Posterior cingulate gyrus (tissue), 11 donors: ENCODE measurements around the gene KRT81.
"Not testable (repeated sequence)": the region's sequence is repeated elsewhere in the genome, so short reads cannot be mapped to it uniquely, and the experiment has no call there.

Experiments used
- DNase-seq, 10 donors: peaks; one replicate each; pipeline versions ENCODE4 v3.0.0 to v3.0.0-alpha.2; 2020 to 2021; ENCODE audit warnings: mixed read lengths in 3 of 10
- intact Hi-C: fragments of 100-400 bp; cut with DNase I; formaldehyde crosslinking; loops from one replicate; pipeline ENCODE4 v1.15.1; 2023

Gene KRT81

DNA sequence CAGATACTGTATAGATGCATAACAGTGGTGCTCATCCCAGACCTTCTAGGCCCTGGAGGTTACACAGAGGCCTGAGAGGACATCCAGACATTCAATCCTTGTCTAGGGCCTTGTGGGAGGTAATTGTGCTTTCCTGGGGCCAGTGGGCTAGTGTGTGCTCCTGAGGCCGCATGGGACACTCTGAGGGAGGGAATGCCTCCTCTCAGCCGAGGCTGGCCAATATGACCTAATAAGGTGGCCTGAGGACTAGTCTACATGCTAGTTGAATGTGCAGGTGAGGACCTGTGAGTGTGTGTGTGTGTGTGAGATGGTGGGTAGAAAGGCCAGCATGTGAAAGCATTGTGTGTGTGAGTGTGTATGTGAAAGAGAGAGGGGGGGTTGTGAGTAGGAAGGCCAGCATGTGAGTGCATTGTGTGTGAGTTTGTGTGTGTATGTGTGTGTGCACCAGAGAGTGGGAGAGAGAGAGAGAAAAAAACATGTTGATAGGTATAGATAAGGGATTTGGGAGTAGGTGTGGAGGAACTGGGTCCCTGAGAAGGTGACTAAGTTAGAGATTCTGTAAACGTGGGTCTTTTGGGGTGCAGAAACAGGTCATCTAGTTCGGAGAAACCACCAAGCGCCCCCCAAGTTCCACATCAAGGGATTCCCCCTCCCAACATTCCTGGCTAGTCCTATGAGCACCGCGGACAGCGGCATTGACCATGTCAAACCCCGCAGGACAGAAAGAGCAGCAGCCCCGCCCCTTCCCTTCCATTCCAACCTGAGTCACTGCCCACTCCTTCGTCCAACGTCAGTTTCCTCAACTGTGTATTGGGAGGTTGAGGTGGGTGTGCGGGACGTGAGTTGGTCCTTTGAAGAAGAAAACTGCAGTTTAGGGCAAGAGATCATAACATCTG is 9.7 kb upstream of the KRT81 start:
- peak in 2 of 10 donors; percentile 42 to 66 for DNase-seq
- intact Hi-C loops, result no loop called here

DNA sequence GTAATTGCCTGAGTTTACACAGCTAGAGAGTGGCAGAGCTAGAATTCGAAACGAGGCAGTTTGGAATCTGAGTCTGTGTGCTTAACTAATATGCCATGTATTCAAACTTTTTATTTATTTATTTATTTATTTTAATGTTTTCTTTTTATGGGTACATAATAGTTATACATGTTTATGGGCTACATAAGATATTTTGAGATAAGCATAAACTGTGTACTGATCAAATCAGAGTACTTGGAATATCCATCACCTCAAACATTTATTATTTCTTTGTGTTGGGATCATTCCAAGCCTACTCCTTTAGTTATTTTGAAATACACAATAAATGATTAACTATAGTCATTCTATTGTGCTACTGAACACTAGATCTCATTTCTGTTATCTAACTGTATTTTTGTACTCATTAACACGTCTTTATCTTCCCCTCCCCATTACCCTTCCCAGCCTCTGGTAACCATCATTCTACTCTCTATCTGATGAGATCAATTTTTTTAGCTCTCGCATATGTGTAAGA is 7.4 kb upstream of the KRT81 start:
- DNase-seq, result no peak
- intact Hi-C loops, result no loop called here

DNA sequence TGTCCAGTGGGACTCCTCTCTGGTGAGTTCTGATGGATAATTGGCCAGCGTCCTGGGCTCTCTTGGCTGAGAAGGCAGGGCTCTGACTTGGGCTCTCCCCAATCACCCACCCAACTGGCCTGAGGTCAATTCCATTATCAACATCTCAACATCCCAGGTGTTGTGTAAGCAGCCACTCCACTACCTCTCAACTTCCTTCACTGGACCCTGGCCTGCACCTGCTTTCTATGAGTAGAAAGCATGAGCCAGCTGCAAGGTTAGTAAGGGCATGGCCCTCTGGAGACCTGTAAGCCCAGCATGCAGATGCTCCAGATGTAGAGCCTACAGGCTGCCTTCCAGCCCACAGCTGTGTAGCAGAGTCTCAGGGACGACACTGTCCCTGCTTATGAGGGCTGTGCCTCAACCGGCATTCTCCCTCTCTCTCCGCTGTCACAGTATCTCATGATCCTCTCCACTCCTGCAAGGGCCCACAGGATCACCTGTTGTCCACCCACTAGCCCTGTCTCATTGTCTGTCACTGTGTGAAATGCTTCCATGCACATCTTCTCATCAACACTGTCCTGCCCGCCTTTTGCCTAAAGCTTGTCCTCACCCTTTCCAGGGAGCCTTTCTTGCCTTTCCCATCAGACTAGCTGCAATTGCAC is 5.4 kb upstream of the KRT81 start:
- intact Hi-C loops, result no loop called here
- DNase-seq, result peak in 1 of 10 donors; percentile 51

DNA sequence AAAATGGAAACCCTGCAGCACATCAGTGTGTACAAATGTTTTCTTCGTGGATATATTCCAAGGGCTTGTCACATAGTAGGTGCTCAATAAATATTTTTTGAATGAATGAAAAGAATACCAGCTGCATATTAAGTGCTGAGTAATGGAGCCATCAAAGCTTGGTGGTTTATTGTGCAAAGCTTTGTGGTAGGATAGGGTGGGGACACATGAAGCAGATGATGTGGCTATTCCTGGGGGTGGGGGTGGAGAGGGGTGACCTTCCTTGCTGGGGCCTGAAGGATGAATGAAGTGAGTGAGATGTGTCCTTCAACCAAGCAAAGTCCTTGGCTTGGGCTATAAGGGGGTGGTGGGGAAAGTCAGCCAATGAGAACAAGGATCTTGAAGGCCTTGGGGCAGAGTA is 4.3 kb upstream of the KRT81 start:
- intact Hi-C loops, result no loop called here
- DNase-seq, result peak in 1 of 10 donors; percentile 3

GRCh38 chr12:52294803-52295202 is 3.5 kb upstream of the KRT81 start:
- no peak for DNase-seq

GRCh38 chr12:52293926-52294325 is 2.6 kb upstream of the KRT81 start:
- intact Hi-C loops, result no loop called here
- DNase-seq, result peak in 1 of 10 donors; percentile 20

More at GRCh38 chr12:52294803-52295202, 3.5 kb upstream of the KRT81 start:
- intact Hi-C loops, result no loop called here

GRCh38 chr12:52290483-52291134 is 725 bp downstream of the KRT81 start:
- DNase-seq, intact Hi-C loops: not testable (repeated sequence)

- DNase-seq, result peak in 1 of 10 donors; percentile 63
- intact Hi-C loops, result not testable (repeated sequence)
These were observed 3.2 kb downstream of the KRT81 start for GRCh38 chr12:52287816-52288805.

DNA sequence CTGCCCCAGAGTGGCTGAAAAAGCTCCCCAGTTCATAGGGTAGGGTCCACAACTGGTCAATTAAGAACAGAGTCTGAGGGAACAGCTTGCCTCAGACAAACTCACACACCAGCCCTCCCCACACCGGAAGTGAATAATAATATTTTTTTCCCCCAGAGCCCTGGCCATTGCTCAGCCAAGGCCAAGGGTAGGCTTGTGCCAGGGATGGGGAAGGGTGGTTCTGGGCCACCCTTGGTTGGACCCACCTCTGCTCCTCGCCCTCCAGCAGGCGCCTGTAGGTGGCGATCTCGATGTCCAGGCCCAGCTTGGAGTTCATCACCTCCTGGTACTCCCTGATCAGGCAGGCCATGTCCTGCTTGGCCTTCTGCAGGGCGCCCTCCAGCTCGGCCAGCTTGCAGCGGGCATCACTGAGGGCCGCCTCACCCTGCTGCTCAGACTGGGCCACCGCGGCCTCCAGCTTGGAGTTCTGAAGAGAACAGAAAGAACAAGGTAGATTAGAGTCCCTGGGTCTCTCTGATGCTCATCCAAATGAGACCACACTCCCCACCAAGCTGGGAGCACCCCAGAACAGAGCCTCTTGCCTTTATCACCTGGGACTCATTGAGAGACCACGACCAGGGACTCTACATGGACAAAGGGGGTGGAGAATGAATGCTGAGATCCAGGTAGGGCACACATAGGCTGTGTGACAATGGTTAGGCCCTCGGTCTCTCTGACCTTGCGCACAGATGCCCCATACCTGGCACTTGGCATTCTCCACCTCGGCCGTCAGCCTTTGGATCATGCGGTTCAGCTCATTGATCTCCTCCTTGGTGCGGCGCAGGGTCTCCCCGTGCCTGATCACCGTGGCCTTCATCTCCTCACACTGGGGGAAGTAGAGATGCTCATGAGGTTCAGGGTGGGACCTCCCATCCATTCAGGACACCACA is 4.2 kb downstream of the KRT81 start:
- intact Hi-C loops, result not testable (repeated sequence)
- peak in 1 of 10 donors; percentile 22 for DNase-seq

DNA sequence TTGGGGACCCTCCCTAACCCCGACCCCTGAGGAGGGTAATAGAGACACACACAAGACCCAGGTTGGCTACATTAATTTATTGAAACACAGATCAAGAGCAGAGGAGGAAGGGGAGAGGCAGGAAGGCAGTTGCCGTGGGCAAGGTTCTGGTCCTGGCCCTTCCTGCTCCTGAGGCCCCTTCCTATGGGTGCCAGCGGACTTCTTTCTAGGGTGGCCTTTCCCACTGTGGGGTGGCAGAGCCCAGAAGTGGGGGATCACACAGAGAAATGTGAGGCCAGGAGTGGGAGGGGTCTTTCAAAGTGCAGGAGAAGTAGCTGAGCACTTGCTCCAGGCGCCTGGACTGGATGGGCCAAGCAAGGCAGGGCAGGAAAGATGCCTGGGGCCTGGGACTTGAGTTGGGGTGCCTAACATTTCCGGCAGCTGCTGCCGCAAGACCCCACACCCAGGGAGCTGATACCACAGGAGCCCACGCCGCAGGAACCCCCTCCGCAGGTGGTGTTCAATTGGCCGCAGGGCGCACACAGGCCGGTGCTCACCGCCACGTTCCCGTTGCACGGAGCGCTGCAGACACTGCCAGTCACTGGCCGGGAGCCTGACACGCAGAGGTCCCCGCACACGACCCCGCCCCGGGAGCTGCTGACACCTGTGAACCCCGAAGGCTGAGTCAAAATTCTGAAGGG is 5.3 kb downstream of the KRT81 start:
- peak in 1 of 10 donors; percentile 57 for DNase-seq
- intact Hi-C loops, result no loop called here

DNA sequence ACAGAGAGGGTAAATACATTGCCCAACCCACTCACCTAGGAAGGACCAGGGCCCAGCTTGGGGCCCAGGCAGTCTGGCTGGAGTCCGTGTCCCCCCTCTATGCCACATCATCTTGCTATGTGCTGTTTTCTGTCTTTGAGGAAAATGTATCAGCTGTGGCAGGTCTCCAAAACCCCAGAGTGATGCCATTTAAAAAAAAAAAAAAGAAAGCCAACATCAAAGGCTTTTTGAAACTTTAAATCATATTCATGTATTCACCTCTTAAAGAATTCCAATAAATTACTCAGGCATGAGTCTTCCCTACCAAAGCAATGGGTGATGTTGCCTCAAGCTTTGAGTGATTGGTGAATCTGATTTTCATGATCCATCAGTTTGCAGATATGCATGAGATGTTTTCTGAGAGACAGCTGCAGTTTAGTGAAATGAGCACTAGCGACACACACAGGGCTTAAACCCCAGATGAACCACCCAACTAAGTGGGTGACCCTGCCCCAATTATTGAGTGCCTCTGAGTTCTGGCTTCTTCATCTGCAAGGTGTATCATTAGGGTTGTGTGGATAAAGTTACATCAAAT is 6.1 kb downstream of the KRT81 start:
- intact Hi-C loops, result no loop called here
- DNase-seq, result peak in 1 of 10 donors; percentile 36

- intact Hi-C loops, result no loop called here
- peak in 1 of 10 donors; percentile 15 for DNase-seq
These were observed 6.7 kb downstream of the KRT81 start for GRCh38 chr12:52284562-52285171.

DNA sequence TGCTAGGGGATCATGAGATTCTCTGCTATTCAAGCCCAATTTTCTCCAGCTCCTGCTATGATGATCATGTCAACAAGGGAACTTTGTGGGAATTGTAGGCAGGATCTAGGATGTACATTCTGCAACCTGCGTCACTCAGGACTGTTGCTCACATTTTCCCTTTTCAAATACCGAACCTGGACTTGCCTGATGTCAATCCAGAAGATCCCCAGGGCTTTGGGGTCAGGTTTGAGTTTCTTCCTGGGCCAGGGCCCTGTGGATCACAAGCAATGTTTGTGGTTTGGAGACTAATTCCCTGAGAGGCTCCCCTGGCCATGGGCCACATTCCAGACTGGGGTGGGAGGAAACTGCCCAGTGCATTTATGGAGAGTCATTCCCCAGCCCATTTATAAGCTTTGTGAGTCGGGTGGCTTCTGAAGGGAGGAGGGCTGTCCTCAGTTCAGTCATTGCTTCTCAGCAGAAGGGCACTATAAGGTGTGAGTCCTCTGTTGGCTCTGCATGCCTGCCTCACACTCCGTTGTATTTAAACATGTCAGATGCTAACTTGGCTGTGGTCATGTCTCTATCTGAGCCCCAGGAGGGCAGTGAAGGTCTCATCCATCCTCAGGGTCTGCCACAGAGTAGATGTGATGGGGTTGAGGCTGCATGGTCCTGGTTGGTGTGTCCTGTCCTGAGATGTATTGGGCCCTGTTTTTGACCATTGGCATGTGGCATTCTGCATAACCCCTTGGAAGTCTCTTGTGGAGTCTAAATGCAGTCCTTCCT is 10.4 kb downstream of the KRT81 start:
- DNase-seq, result peak in 1 of 10 donors; percentile 37
- intact Hi-C loops, result no loop called here

DNA sequence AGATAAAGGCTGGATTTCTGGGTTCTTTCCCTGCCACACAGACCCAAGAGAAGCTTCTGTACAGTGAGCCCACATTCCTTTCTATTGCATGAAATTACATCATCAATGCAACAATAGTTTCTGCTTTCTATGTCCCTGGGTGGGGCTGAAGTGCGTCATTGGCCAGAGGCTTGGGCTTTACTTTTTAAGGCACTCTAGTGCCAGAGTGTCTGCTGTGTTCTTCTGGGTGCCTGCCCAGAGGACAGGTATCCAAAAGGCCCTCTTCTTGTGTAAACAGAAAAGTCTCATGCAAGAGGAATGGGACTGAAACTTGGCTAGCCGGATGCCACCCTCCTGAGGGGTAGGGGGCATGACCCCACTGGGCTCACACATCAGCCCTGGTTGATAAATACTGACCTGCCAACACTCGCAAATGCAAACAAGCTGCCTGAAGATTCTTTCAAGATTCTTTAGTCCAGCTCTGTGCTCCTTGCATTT is 11.0 kb downstream of the KRT81 start:
- intact Hi-C loops, result no loop called here

DNA sequence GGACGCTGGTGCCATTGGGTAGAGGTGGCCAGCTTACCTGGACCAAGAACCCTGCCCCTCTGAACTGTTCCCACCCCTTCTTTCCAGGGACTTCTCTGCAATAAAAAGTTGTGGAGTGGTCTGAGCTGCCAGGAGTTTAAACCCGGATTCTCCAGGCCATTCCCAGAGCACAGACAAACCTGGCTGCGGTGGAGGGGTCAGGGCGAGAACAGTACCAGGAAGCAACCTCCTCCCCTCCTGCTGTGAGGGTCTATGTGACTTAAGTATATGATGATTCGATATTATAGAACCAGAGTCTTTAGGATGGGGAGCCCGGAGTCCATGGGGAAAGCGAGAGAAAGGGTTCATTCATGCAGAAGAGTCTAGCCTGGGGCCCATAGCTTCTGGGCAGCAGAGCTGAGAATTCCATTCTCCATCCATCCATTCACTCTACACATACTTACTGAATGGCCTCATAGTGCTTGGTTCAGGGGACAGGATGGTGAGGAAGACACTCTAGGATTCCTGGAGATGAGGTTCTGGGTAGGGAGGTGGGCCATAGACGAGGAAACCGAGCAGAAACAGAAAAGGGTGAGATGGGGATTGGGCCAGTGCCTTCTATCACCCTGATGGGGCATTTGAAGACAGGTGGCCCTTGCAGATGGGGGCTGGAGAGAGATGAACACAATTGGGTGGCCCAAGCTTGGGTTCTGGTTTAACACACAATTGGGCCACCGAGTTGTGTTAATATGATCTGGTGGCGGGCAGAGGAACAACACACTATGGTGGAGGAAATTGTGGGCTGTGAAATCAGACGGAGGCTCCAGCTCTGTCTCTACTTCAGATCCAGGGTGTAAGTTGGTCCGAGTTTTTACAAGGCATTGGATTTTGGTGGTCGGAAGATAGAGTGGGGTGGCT is 11.7 kb downstream of the KRT81 start:
- intact Hi-C loops, result no loop called here
- peak in 1 of 10 donors; percentile 43 for DNase-seq

More for the DNA sequence above, 11.0 kb downstream of the KRT81 start:
- peak in 1 of 10 donors; percentile 24 for DNase-seq
